Measurements from ENCODE around the gene LIG3. TPM values are rescaled to one million over a fixed set of nuclear protein-coding genes. Genes with fewer than 3 reads are reported as not detected.
A peak's percentile ranks its signal among the peaks of the same experiment; 100 is the strongest.

LIG3 gene
- polyA plus RNA-seq, 3 donors: 6.0 to 14.6 (median 7.5) TPM

DNA sequence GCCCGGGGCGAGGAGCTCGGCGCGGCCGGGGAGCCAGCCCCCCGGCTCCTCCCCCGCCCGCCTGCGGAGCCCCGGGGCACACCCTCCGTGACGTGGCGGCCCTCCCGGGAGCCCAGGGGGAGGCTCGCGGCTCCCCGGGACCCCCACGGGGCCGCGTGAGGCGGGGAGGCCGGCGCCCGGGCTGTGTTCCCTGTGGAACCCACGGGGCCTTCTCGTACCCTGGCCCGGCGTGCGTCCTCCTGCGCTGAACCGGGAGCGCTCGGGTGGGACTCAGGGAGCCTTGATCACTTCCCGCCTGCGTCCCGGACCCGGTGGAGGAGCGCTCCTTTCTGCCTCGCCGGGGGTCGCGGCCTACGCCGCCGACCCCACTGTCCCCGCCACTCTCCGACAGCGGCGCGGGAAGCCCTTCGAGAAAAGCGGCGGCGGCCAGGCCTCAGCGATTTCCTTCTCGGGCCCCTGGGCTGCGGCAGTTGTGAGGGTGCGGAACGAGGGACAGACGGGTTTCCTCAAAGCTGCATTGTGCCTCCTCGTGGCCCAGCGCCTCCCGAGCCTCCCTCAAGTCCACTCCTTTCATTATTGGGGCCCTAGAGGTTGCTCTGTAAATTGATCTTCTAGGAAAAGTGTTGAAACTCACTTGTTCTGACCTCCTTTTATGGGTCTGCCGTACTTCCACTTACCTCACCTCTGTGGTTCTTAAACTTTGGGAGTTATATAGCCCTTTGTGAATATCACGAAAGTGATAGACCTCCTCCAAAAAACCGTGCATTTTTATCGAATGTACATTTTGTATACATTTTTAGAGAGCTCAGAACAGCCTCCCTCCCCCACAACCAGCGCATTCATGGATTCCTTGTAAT is 597 bp downstream of the LIG3 start:
- Histone ChIP-seq H3K36me3 (replicated peaks in 1 of 2; ENCODE audit: control insufficient read depth in 1 of 2, insufficient read depth in 2 of 2, low read length in 2 of 2) (peaks cover 10 to 33% of the 10 kb centered on the region in 2 donors), H3K4me2 (replicated peaks; ENCODE audit: extremely low read depth, low read length, poor library complexity, severe bottlenecking) (peak overlapping the region; percentile 80), H4K20me1 (ENCODE audit: insufficient read depth, low read length) (no peaks in the 10 kb centered on the region), H3K27me3 (ENCODE audit: control insufficient read depth in 2 of 2, insufficient read depth in 2 of 2, low read length in 2 of 2) (no peaks in the 10 kb centered on the region), H3K9me3 (replicated peaks in 1 of 2; ENCODE audit: control insufficient read depth in 1 of 2, insufficient read depth in 1 of 2, low read length in 2 of 2) (no peaks in the 10 kb centered on the region), H3K4me1 (ENCODE audit: control insufficient read depth in 1 of 2, insufficient read depth in 2 of 2, low read length in 2 of 2) (peaks cover 16 to 22% of the 10 kb centered on the region in 2 donors), H3K9ac (ENCODE audit: insufficient read depth, low read length, poor library complexity, severe bottlenecking) (peak overlapping the region; percentile 98), H3K27ac (ENCODE audit: low read depth in 1 of 2, low read length in 2 of 2) (peak overlapping the region; percentile 94), H3K79me2 (ENCODE audit: insufficient read depth, low read length) (peaks cover 39% of the 10 kb centered on the region), H2AFZ (ENCODE audit: insufficient read depth, low read depth, low read length, poor library complexity, severe bottlenecking) (peak overlapping the region; percentile 87), H3K4me3 (replicated peaks in 1 of 3; ENCODE audit: low read depth in 2 of 3, low read length in 3 of 3) (peak overlapping the region; percentile 68 to 86 (median 83))
- no peaks in the 10 kb centered on the region for H3K9me3 Mint-ChIP-seq
- peak overlapping the region; percentile 82 to 90 for H3K4me3 Mint-ChIP-seq
- H3K27ac Mint-ChIP-seq: peak overlapping the region; percentile 88 to 96 (median 94)
- H3K27me3 Mint-ChIP-seq (ENCODE audit: low read depth in 3 of 3): peaks cover 0 to 4% (median 3%) of the 10 kb centered on the region in 3 donors
- peak; percentile 42 for TF ChIP-seq CTCF (IDR thresholded peaks at IDR 0.05)
- H3K4me1 Mint-ChIP-seq: peaks cover 29% of the 10 kb centered on the region
- intact Hi-C loops (cut with micrococcal nuclease): loop anchor here in 1 of 2 donors (5.0 kb wide), 1 partner anchor 106 kb away; no protein-coding TSS in a partner anchor
- peaks cover 25 to 29% of the 10 kb centered on the region in 2 donors for H3K36me3 Mint-ChIP-seq
- peak; percentile 70 to 79 (median 75) for DNase-seq
- under 1% methylated on average over 55 of the region's 69 CpGs for WGBS (ENCODE audit: insufficient coverage)

GRCh38 chr17:34981538-34982241 is 1.4 kb downstream of the LIG3 start:
- Mint-ChIP-seq H3K4me3 (peak overlapping the region; percentile 82 to 90), H3K27ac (peak overlapping the region; percentile 88 to 96 (median 94)), H3K27me3 (ENCODE audit: low read depth in 3 of 3) (peaks cover 0 to 4% (median 3%) of the 10 kb centered on the region in 3 donors), H3K9me3 (peaks cover 0 to 1% (median 0%) of the 10 kb centered on the region in 7 donors), H3K36me3 (peaks cover 32 to 37% of the 10 kb centered on the region in 2 donors), H3K4me1 (peaks cover 29% of the 10 kb centered on the region)
- no peak for TF ChIP-seq CTCF (IDR thresholded peaks at IDR 0.05)
- H3K36me3 ChIP-seq (replicated peaks in 1 of 2; ENCODE audit: control insufficient read depth in 1 of 2, insufficient read depth in 2 of 2, low read length in 2 of 2): peaks cover 12 to 40% of the 10 kb centered on the region in 2 donors
- H3K27me3 ChIP-seq (ENCODE audit: control insufficient read depth in 2 of 2, insufficient read depth in 2 of 2, low read length in 2 of 2): no peaks in the 10 kb centered on the region
- H3K27ac ChIP-seq (ENCODE audit: low read depth in 1 of 2, low read length in 2 of 2): peak overlapping the region in 1 of 2 donors; percentile 94
- peak overlapping the region; percentile 98 for H3K9ac ChIP-seq (ENCODE audit: insufficient read depth, low read length, poor library complexity, severe bottlenecking)
- DNase-seq: no peak
- H3K4me1 ChIP-seq (ENCODE audit: control insufficient read depth in 1 of 2, insufficient read depth in 2 of 2, low read length in 2 of 2): peaks cover 16 to 22% of the 10 kb centered on the region in 2 donors
- H2AFZ ChIP-seq (ENCODE audit: insufficient read depth, low read depth, low read length, poor library complexity, severe bottlenecking): peak overlapping the region; percentile 87
- H3K4me2 ChIP-seq (replicated peaks; ENCODE audit: extremely low read depth, low read length, poor library complexity, severe bottlenecking): peak overlapping the region; percentile 80
- peak overlapping the region; percentile 68 to 86 (median 83) for H3K4me3 ChIP-seq (replicated peaks in 1 of 3; ENCODE audit: low read depth in 2 of 3, low read length in 3 of 3)
- H3K79me2 ChIP-seq (ENCODE audit: insufficient read depth, low read length): peaks cover 39% of the 10 kb centered on the region
- intact Hi-C loops (cut with micrococcal nuclease): loop anchor here in 1 of 2 donors (5.0 kb wide), 1 partner anchor 106 kb away; no protein-coding TSS in a partner anchor
- H4K20me1 ChIP-seq (ENCODE audit: insufficient read depth, low read length): no peaks in the 10 kb centered on the region
- H3K9me3 ChIP-seq (replicated peaks in 1 of 2; ENCODE audit: control insufficient read depth in 1 of 2, insufficient read depth in 1 of 2, low read length in 2 of 2): no peaks in the 10 kb centered on the region
- WGBS (ENCODE audit: insufficient coverage): 6% methylated on average over 5 of the region's 8 CpGs

Measured in CD14-positive monocyte (primary cell).